K562 (cell line): Measurements from ENCODE around the gene SIRPA. TPM values are rescaled to one million over a fixed set of nuclear protein-coding genes. Genes with fewer than 3 reads are reported as not detected.

ENCODE experiments used
- ILK ChIP-seq: fragments of 450-650 bp; IDR thresholded peaks from 2 replicates; pipeline ENCODE4 v1.6.1; 2016; ENCODE audit warnings: missing genetic modification characterization, low read depth, mild to moderate bottlenecking, missing compliant biosample characterization, moderate library complexity, borderline replicate concordance
- JUN ChIP-seq, 2 experiments: sonication (generic) in 1 of 2; formaldehyde crosslinking in 1 of 2; IDR thresholded peaks; 2 replicates each; pipeline versions ENCODE4 v1.6.1 to v1.8.0; 2012 to 2022; ENCODE audit warnings: borderline replicate concordance in 2 of 2, mild to moderate bottlenecking in 2 of 2, improper control_type of control experiment in 1 of 2, low read depth in 1 of 2, low read length in 1 of 2, missing genetic modification reagents in 1 of 2
- MXI1 ChIP-seq: IDR thresholded peaks from 2 replicates; pipeline ENCODE4 v1.6.1; 2011; ENCODE audit warnings: low read depth, mild to moderate bottlenecking, improper control_type of control experiment, low read length
- NR2C1 ChIP-seq, 2 experiments: fragments of 450-650 bp; IDR thresholded peaks; 2 replicates each; pipeline ENCODE4 v1.6.1; 2017; ENCODE audit warnings: mild to moderate bottlenecking in 2 of 2, antibody characterized with exemption in 1 of 2, inconsistent platforms in 1 of 2, missing compliant biosample characterization in 1 of 2, missing genetic modification characterization in 1 of 2
- NR2C2 ChIP-seq, 2 experiments: fragments of 200-800 bp in 1 of 2; sonication (Bioruptor generic) in 1 of 2; sonication (generic) in 1 of 2; formaldehyde crosslinking in 1 of 2; IDR thresholded peaks; 2 replicates each; pipeline versions ENCODE4 v1.6.1 to v1.8.0; 2016 to 2022; ENCODE audit warnings: mild to moderate bottlenecking in 1 of 2, missing compliant biosample characterization in 1 of 2, missing genetic modification characterization in 1 of 2, missing genetic modification reagents in 1 of 2
- ZNF239 ChIP-seq: fragments of 250-450 bp; sonication (Bioruptor Pico); IDR thresholded peaks from 2 replicates; pipeline ENCODE4 v1.4.0; 2020; ENCODE audit warnings: mild to moderate bottlenecking
- ZNF696 ChIP-seq: fragments of 250-450 bp; sonication (Bioruptor Pico); conservative IDR thresholded peaks from 2 replicates; pipeline ENCODE4 v1.4.0; 2020; ENCODE audit warnings: mild to moderate bottlenecking, moderate library complexity
- ZNF699 ChIP-seq: fragments of 250-450 bp; sonication (Bioruptor Pico); IDR thresholded peaks from 2 replicates; pipeline ENCODE4 v1.8.0; 2021; ENCODE audit warnings: mild to moderate bottlenecking, moderate library complexity; ENCODE audit not compliant: insufficient replicate concordance
- polyA plus RNA-seq, 8 experiments: library from polyadenylated mRNA; depleted of rRNA in 4 of 8; stranded (reverse) in 5 of 8; unstranded in 3 of 8; fragments of >200 nt; fragmentation: Nextera tagmentation in 2 of 8; fragmentation: Illumina TruSeq in 1 of 8; extraction: Ambion mirVana in 2 of 8; extraction: Trizol in 1 of 8; gene quantifications; 2 replicates each; pipeline versions ENCODE4 v1.2.1 to v1.2.3, GENCODE V29; 2011 to 2014; ENCODE audit warnings: inconsistent platforms in 1 of 8, missing spikeins in 1 of 8
- total RNA-seq, 7 experiments: library from RNA; depleted of rRNA in 6 of 7; stranded (reverse); fragments of >200 nt in 6 of 7; fragmentation: Illumina TruSeq in 2 of 7; extraction: Trizol in 2 of 7; gene quantifications; 2 replicates each; pipeline versions ENCODE4 v1.2.1 to v1.2.3, GENCODE V29; 2011 to 2021; ENCODE audit warnings: low replicate concordance in 1 of 7
- TF ChIP-seq, protein P1 (sequence below): fragments of 250-450 bp; sonication (Bioruptor Pico); IDR thresholded peaks from 2 replicates; pipeline ENCODE4 v1.4.0; 2020
- TF ChIP-seq, protein P2 (sequence below): fragments of 450-650 bp; formaldehyde crosslinking; IDR thresholded peaks from 2 replicates; pipeline ENCODE4 v1.4.0; 2022; ENCODE audit warnings: mild to moderate bottlenecking, moderate library complexity
- TF ChIP-seq, protein P3 (sequence below): fragments of 450-650 bp; IDR thresholded peaks from 2 replicates; pipeline ENCODE4 v1.6.1; 2014; ENCODE audit warnings: low read depth, mild to moderate bottlenecking, moderate library complexity, borderline replicate concordance

The SIRPA gene
- total and polyA plus RNA-seq, 9 of the 15 experiments (the other 6 are each of a cell fraction or from before 2014, with no cell fraction given): 0.01 to 0.40 (median 0.11) TPM; not detected in 2

DNA sequence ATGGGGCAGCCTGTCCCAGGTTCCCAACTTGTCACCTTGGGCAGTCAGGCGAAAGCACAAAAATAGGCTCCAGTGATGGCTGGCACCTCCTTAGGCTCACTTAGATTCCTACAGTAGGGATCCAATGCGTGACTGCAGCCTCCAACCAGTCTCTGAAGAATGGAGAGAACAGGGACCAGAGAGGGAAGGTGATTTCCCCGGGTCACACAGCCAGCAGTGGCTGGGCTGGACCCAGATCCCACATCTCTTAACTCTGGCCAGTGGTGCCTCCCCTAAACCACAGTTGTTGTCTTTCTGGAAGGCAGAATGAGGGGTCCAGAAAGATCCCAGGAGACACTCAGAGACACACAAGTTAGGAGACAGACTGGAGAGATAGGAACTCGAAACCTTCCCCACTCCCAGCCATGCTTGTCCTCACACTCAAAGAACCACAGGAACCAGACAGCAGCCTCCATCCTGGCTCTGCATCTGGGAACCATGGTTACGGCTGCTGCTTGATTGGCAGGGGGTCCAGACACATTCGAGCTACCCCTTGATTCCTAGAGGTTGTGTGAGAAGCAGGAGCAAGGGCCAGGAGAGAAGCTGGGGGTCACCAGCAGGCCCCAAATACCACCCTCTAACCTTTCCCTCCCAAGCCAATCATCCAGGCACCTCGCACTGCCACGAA is 33.1 kb upstream of the SIRPA start (continued):
- TF ChIP-seq, protein P1, sequence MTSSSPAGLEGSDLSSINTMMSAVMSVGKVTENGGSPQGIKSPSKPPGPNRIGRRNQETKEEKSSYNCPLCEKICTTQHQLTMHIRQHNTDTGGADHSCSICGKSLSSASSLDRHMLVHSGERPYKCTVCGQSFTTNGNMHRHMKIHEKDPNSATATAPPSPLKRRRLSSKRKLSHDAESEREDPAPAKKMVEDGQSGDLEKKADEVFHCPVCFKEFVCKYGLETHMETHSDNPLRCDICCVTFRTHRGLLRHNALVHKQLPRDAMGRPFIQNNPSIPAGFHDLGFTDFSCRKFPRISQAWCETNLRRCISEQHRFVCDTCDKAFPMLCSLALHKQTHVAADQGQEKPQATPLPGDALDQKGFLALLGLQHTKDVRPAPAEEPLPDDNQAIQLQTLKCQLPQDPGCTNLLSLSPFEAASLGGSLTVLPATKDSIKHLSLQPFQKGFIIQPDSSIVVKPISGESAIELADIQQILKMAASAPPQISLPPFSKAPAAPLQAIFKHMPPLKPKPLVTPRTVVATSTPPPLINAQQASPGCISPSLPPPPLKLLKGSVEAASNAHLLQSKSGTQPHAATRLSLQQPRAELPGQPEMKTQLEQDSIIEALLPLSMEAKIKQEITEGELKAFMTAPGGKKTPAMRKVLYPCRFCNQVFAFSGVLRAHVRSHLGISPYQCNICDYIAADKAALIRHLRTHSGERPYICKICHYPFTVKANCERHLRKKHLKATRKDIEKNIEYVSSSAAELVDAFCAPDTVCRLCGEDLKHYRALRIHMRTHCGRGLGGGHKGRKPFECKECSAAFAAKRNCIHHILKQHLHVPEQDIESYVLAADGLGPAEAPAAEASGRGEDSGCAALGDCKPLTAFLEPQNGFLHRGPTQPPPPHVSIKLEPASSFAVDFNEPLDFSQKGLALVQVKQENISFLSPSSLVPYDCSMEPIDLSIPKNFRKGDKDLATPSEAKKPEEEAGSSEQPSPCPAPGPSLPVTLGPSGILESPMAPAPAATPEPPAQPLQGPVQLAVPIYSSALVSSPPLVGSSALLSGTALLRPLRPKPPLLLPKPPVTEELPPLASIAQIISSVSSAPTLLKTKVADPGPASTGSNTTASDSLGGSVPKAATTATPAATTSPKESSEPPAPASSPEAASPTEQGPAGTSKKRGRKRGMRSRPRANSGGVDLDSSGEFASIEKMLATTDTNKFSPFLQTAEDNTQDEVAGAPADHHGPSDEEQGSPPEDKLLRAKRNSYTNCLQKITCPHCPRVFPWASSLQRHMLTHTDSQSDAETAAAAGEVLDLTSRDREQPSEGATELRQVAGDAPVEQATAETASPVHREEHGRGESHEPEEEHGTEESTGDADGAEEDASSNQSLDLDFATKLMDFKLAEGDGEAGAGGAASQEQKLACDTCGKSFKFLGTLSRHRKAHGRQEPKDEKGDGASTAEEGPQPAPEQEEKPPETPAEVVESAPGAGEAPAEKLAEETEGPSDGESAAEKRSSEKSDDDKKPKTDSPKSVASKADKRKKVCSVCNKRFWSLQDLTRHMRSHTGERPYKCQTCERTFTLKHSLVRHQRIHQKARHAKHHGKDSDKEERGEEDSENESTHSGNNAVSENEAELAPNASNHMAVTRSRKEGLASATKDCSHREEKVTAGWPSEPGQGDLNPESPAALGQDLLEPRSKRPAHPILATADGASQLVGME (CRISPR knock-in tag): no peak
- TF ChIP-seq, protein P2, sequence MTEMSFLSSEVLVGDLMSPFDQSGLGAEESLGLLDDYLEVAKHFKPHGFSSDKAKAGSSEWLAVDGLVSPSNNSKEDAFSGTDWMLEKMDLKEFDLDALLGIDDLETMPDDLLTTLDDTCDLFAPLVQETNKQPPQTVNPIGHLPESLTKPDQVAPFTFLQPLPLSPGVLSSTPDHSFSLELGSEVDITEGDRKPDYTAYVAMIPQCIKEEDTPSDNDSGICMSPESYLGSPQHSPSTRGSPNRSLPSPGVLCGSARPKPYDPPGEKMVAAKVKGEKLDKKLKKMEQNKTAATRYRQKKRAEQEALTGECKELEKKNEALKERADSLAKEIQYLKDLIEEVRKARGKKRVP (CRISPR knock-in tag): no peak
- TF ChIP-seq ILK (tag) (no peak), ZNF696 (no peak), ZNF239 (no peak), MXI1 (no peak), NR2C1 (IDR thresholded peaks at IDR 0.05) (no peak), NR2C1 (tag; IDR thresholded peaks at IDR 0.05) (no peak), NR2C2 (CRISPR knock-in tag; IDR thresholded peaks at IDR 0.05) (no peak), NR2C2 (tag; IDR thresholded peaks at IDR 0.05) (no peak), JUN (IDR thresholded peaks at IDR 0.05; ENCODE audit: borderline replicate concordance, low read depth, low read length) (no peak), JUN (CRISPR knock-in tag; IDR thresholded peaks at IDR 0.05; ENCODE audit: borderline replicate concordance) (no peak), ZNF699 (CRISPR knock-in tag) (no peak)
- TF ChIP-seq, protein P3, sequence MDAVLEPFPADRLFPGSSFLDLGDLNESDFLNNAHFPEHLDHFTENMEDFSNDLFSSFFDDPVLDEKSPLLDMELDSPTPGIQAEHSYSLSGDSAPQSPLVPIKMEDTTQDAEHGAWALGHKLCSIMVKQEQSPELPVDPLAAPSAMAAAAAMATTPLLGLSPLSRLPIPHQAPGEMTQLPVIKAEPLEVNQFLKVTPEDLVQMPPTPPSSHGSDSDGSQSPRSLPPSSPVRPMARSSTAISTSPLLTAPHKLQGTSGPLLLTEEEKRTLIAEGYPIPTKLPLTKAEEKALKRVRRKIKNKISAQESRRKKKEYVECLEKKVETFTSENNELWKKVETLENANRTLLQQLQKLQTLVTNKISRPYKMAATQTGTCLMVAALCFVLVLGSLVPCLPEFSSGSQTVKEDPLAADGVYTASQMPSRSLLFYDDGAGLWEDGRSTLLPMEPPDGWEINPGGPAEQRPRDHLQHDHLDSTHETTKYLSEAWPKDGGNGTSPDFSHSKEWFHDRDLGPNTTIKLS: no peak
